ENCODE data around the gene PELI1. TPM values are rescaled to one million over a fixed set of nuclear protein-coding genes. Genes with fewer than 3 reads are reported as not detected.

Gene PELI1
- total RNA-seq, 2 experiments from 2014 or later = 257 to 274 TPM

- no peak for TF ChIP-seq CTCF (IDR thresholded peaks at IDR 0.05)
- H3K9me3 Mint-ChIP-seq = no peaks in the 10 kb centered on the region
- H3K36me3 ChIP-seq (ENCODE audit: insufficient read depth, low read length) = no peaks in the 10 kb centered on the region
- ChIA-PET CTCF (interaction anchor here (1.3 to 1.7 kb wide), 2 partner anchors 282 to 285 kb away, joined by 3 to 4 read pairs; no protein-coding TSS in a partner anchor), POLR2A (no interaction called here)
- no peaks in the 10 kb centered on the region for H3K27me3 Mint-ChIP-seq
- H3K27ac Mint-ChIP-seq = no peak overlapping the region
- no peaks in the 10 kb centered on the region for H3K36me3 Mint-ChIP-seq (ENCODE audit: low read depth)
- no peak for DNase-seq
- peaks cover 15% of the 10 kb centered on the region for H3K4me1 Mint-ChIP-seq (ENCODE audit: low read depth)
- ATAC-seq (ENCODE audit: poor library complexity) = no peak
- H3K27ac ChIP-seq (ENCODE audit: low read depth in 1 of 2, low read length in 2 of 2) = no peak overlapping the region
- no peak overlapping the region for H3K4me3 ChIP-seq (ENCODE audit: low read length)
- H3K9me3 ChIP-seq (ENCODE audit: control insufficient read depth in 1 of 2, insufficient read depth in 1 of 2, low read length in 2 of 2) = no peaks in the 10 kb centered on the region
- no peak overlapping the region for H3K4me3 Mint-ChIP-seq
- H3K27me3 ChIP-seq (ENCODE audit: control insufficient read depth in 1 of 2, insufficient read depth in 2 of 2, low read length in 2 of 2) = no peaks in the 10 kb centered on the region
- intact Hi-C loops (cut with DNase I, micrococcal nuclease) = loop anchor here (5.0 to 10.0 kb wide), 3 partner anchors 159 to 826 kb away; no protein-coding TSS in a partner anchor
- peaks cover 6% of the 10 kb centered on the region for H3K4me1 ChIP-seq (ENCODE audit: insufficient read depth, low read length)
These were observed 98.3 kb downstream of the PELI1 start for GRCh38 chr2:64045938-64046337.

Other genes with a start within 250 kb of the PELI1 start
- 10 to 100 TPM in 1 of 2 experiments, 1 to 10 TPM in 1; 9.5 to 10.8 TPM for gene VPS54, start 125.0 kb downstream of the PELI1 start, total RNA-seq